Measurements from ENCODE around the gene TBCA.

Gene TBCA

DNA sequence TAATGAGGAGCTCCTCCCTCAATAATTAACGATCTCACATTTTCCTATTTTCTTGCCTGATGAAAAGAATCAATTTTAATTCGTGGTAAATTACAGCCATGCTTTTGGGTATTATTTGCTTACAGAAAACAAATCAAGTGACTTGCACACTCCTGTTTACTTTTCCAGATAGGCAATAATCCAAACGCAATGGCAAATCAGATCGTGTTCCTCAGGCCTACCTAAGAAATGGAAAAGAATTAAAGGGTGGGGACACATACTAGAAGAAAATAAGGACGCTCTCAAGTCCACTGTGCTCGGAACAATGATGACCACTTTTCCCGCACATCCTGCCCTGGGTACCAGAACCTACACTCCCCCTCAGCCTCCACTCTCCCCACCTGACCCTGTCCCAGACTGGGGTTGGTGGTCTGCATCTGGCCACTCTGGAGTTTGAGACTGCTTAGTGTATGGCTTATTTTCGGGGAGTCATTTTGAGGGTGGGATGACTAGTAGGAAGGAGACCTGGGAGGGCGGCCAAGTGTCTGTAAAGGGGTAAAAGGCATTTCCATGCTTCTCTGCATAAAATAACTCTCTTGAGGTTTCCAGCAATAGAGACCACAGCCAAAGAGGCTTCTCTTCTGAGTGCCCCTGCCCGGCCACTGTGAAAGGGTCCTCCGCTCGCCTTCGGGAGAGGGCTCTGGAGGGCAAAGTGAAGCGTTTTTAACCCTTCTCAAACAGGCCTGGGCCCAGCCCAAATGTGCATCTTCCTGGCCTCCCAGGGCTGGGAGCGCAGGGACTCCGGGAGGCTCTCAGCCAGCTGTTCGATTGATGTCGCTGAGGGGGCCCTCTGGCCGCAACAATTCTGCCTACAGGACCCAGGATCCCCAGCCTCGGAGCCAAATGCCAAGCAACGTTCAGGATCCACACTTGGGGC is 133.1 kb downstream of the TBCA start:
- DNase-seq (ENCODE audit: low read depth in 2 of 2) = no peak

GRCh38 chr5:77641963-77642737 is 134.0 kb downstream of the TBCA start:
- no peak for DNase-seq (ENCODE audit: low read depth in 2 of 2)

DNA sequence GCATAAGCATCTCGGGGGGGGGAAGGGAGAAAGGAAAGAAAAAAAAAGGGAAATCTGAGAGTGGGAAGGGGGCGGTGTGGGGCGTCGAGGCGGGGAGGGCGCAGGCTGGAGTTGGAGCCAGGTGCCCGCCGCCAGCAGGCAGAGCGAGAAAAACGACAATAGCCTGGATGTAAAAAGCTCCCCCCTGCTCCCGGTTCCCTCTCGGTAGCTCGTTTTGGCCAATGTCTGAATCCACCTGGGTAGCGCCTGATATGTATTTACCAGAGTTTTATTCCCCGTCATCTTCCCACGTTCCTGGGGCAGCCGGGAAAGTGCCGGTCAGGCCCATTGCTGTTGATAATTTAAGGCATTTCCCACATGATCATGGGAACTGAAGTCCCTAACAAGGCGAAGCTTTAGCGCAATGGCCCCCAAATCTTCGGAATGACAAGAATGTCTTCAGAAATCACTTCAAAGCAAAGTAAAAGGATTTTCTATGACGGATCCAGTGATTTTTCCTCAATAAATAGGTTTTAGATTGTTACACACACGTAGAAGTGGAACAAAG is 134.7 kb downstream of the TBCA start:
- no peak for DNase-seq (ENCODE audit: low read depth in 2 of 2)
